GM21717 (cell line): ENCODE measurements around the gene KRTAP19-8.

Experiments used
- ATAC-seq: cut with Tn5 transposase; IDR thresholded peaks from one replicate; pipeline ENCODE4 v1.9.1; 2021; ENCODE audit warnings: mild to moderate bottlenecking, moderate library complexity; ENCODE audit not compliant: unreplicated experiment

Gene KRTAP19-8

GRCh38 chr21:31012133-31013089 is 25.9 kb downstream of the KRTAP19-8 start:
- no peak for ATAC-seq

DNA sequence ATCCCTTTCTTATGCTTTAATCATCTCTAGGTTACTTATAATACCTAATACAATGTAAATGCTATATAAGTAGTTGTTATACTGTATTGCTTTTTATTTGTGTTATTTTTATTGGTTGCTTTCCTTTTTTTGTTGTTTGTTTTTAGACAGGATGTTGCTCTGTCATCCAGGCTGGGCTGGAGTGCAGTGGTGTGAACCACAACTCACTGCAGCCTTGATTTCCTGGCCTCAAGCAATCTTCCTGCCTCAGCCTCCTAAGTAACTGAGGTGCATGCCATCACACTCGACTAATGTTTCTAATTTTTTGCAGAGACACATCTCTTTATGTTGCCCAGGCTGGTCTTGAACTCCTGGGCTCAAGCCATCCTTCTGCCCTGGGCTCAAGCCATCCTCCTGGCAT is 26.9 kb downstream of the KRTAP19-8 start:
- no peak for ATAC-seq

DNA sequence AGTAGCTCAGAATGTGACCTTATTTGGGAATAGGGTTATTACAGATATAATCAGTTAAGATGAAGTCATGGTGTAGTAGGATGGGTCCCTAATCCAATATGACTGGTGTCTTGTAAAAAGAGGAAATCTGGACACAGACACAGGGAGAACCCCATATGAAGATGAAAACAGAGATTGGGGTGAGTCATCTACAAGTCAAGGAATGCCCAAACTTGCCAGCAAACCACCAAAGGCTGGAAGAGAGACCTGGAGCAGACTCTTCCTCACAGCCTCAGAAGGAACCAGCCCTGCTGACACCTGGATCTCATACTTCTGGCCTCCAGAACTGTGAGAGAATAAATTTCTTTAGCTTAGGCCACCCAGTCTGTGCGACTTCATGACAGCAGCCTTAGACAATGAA is 29.9 kb downstream of the KRTAP19-8 start:
- ATAC-seq: no peak

DNA sequence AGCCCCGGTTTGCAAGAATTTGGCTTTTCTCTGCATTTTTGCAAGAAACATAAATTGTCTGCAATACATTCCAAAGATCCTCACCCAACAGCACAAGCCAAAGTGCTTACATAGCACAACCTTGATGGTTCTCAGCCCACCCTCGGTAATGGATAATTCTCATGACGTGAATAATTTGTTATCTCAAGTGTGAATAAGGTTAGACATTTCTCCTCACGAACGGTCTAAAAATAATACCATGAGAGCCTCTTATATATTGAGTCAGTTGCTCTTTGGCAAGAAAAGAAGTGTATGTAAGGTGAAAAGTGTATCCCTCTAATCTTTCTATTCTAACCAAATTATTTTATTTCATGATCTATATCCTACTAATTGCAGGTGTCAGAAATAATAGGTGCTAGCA is 33.3 kb downstream of the KRTAP19-8 start:
- ATAC-seq: no peak

GRCh38 chr21:31003471-31003870 is 34.8 kb downstream of the KRTAP19-8 start:
- ATAC-seq: no peak

DNA sequence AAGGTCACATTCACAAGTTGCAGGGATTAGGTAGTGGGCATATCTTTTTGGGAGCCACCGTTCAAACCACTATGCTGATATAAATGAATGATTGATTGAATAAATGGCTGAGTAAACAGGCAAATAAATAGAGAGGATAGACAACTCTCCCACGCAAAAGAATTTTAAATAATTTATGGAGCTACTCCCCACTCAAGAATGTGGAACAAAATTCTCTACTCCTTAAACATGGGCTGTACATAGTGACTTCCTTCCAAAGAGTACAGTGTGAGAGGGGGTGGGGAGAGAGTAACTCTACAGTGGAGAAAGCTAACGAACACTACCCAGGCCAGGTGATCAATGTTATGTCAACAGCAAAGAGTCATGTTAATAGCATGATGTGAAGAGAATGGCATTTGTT is 40.7 kb downstream of the KRTAP19-8 start:
- no peak for ATAC-seq

DNA sequence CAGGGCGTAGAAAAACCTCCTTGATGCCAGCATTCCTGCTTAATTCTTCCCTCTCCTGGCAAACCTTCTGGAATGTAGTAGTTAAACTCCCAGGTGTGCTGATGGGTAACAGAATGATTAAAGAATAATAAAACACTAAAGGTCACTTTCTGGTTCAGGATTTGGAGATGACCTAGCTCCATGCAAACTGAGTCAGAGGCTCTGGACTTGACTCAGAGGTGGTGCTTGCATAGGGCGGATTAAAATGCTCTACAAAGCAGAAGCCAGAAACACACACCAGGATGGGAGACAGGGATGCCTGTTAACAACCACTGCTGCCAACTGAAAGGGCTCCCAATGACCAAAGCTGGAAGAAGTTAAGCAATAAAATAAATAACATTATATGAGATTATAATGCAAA is 41.5 kb downstream of the KRTAP19-8 start:
- no peak for ATAC-seq

DNA sequence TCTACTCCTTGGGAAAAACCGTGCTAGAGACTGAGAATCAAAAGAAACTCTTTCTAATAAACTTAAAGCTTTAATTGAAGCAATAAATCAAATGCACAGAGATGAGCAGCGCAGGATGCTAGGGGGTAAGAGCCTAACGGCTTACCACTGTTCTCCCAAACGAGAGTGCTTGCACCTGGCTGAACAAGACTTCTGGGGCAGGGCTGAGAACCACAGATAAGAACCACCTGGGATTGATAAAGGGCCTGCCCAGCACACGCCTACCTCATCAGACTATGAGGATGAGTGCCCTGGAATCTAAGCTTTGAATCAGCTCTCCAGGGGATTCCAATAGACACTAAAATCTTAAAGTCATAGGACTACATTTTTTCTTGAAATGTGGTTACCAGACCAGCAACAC is 43.3 kb downstream of the KRTAP19-8 start:
- no peak for ATAC-seq

DNA sequence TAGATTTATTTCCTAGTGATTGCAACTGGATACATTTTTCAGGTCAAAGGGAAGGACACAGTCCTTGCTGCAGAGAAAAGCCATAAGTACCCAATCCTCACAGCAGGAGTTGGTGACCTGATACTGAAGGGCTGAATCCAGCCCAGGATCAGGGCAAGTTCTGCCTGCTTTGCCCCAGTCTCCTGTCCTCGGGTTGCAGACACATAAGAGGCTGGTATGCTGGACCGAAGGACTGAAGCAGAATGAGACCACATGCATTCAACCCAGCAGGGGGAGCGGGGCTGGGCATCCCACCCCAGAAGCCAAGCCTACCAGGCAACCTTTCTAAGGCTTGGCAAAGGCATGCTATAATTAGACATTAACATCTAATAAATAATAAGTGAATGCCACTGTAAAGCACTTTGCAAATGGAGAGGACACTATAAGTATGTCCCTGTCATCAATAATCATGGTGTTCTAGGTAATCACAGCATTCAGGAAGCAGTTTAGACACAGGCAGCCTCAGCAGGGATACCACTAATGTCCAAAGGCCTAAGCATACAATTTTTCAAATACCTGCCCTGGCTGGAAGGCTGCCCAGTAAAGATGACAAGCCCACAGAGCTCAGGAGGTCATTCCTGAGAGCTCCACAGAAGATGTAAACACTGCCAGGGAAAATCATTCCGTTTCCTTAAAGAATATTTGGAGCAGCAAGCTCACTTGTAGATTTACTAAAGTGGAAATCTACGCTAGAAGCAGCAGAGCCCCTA is 47.6 kb downstream of the KRTAP19-8 start:
- no peak for ATAC-seq

- no peak for ATAC-seq
Measured at GRCh38 chr21:30988706-30989105, 49.6 kb downstream of the KRTAP19-8 start.
